Upper lobe of right lung (tissue), 1 donor: Measurements from ENCODE around the gene DRGX. TPM values are rescaled to one million over a fixed set of nuclear protein-coding genes. Genes with fewer than 3 reads are reported as not detected.
A peak's percentile ranks its signal among the peaks of the same experiment; 100 is the strongest.

Source experiments
- ATAC-seq: fragments of 200-7000 bp; cut with Tn5 transposase; one replicate; pipeline ENCODE4 v1.9.1; 2020; ENCODE audit warnings: mild to moderate bottlenecking, moderate library complexity
- DNase-seq: peaks from one replicate; pipeline ENCODE4 v3.0.0-alpha.2; 2020
- H3K27ac ChIP-seq: fragments of 200-600 bp; one replicate; pipeline ENCODE4 v1.8.0; 2022
- H3K27me3 ChIP-seq: fragments of 200-600 bp; one replicate; pipeline ENCODE4 v1.8.0; 2022; ENCODE audit warnings: mild to moderate bottlenecking
- H3K36me3 ChIP-seq: fragments of 200-600 bp; one replicate; pipeline ENCODE4 v1.8.0; 2022
- H3K4me1 ChIP-seq: fragments of 200-600 bp; one replicate; pipeline ENCODE4 v1.8.0; 2022
- H3K4me3 ChIP-seq: fragments of 200-600 bp; one replicate; pipeline ENCODE4 v1.8.0; 2022; ENCODE audit warnings: mild to moderate bottlenecking
- H3K9me3 ChIP-seq: fragments of 200-600 bp; one replicate; pipeline ENCODE4 v1.8.0; 2022
- intact Hi-C: fragments of 100-400 bp; cut with DNase I; formaldehyde crosslinking; loops from one replicate; pipeline ENCODE4 v1.11.0; 2022
- total RNA-seq: library from RNA; stranded (reverse); fragmentation: NEBNext Ultra II Directional; extraction: Animal tissue kit (Norgen Biotek cat#: 25700); gene quantifications from one replicate; pipeline ENCODE4 v1.2.1, GENCODE V29; 2021
- TF ChIP-seq, protein P1 (sequence below): fragments of 200-600 bp; IDR thresholded peaks from one replicate; pipeline ENCODE4 v1.8.0; 2022; ENCODE audit warnings: antibody characterized with exemption
- donor health status: DM: no; HTN: yes; CAD: no; lungs with severe emphysema.

The DRGX gene
- total RNA-seq, 1 donor from 2014 or later, result not detected

DNA sequence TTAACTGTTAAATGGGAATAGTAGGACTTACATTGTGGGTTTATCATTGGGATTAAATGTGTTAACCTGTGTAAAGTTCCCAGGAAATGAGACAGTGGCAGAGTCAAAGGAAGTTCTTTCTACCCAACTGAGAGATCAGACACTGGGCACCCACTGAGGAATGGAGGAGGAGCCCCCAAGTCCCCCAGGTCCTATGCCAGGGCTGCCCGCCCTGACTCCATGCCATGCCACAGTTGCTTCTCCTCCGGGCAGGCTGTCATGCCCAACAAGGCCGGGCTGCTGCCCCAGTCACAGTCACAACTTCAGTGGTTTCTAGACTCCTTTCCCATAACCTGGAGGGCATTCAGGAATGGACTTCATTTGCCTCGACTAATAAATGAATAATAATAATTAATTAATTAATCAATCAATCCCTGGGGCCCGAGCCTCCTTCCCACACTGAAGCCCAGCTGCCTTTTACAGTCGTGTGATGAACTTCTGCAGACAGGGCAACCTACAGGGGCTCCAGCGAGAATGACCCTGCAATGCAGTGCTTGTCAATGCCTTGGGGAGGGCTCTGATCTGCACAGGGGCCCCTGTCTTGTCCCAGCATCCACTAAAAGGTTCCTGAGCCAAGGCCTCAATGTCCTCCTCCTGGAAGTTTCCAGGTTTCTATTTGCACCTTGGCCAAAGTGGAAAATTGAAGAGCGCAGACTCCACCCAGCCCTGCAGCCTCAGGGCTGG is 32.4 kb downstream of the DRGX start:
- peaks cover 25% of the 10 kb centered on the region for H3K4me1 ChIP-seq
- no peak overlapping the region for H3K4me3 ChIP-seq
- ATAC-seq (no peak), DNase-seq (peak; percentile 40)
- H3K27me3 ChIP-seq, result no peaks in the 10 kb centered on the region
- no peaks in the 10 kb centered on the region for H3K36me3 ChIP-seq
- TF ChIP-seq, protein P1, sequence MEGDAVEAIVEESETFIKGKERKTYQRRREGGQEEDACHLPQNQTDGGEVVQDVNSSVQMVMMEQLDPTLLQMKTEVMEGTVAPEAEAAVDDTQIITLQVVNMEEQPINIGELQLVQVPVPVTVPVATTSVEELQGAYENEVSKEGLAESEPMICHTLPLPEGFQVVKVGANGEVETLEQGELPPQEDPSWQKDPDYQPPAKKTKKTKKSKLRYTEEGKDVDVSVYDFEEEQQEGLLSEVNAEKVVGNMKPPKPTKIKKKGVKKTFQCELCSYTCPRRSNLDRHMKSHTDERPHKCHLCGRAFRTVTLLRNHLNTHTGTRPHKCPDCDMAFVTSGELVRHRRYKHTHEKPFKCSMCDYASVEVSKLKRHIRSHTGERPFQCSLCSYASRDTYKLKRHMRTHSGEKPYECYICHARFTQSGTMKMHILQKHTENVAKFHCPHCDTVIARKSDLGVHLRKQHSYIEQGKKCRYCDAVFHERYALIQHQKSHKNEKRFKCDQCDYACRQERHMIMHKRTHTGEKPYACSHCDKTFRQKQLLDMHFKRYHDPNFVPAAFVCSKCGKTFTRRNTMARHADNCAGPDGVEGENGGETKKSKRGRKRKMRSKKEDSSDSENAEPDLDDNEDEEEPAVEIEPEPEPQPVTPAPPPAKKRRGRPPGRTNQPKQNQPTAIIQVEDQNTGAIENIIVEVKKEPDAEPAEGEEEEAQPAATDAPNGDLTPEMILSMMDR, result no peak
- intact Hi-C loops, result no loop called here
- no peaks in the 10 kb centered on the region for H3K9me3 ChIP-seq
- H3K27ac ChIP-seq, result no peak overlapping the region

DNA sequence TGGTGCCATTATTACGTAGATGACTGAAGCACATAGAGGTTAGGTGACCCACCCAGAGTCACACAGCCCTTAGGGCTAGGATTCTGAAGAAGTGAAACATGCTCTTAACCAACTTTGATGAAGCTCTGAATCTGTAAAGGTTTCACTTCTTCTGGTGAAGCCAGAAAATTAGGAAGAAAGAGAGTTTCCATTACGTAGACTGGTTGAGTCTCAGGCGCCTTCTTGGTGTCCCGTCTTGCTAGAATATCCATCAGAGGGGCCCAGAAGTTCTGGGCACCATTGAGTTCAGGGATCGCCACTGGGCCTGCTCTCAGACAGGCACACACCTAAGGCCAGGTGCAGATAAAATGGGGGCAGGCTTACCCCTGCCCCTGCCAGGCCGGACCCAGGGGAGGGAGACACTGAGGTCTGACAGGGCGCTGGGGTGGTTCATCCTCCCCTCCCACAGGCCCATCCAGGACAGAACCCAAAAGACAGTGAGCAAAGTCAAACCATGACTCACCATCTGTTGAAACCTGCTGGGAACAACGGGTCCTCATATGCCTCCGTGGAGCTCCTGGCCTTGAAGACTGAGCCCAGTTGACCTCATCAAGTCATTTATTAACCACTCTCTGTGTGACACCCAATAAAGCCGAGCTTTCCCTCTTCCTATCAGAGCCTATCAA is 33.2 kb downstream of the DRGX start:
- ATAC-seq, result peak; percentile 57
- TF ChIP-seq, protein P1, result no peak
- intact Hi-C loops, result no loop called here
- Histone ChIP-seq H3K27ac (no peak overlapping the region), H3K4me3 (no peak overlapping the region), H3K9me3 (no peaks in the 10 kb centered on the region), H3K27me3 (no peaks in the 10 kb centered on the region), H3K4me1 (peaks cover 25% of the 10 kb centered on the region), H3K36me3 (no peaks in the 10 kb centered on the region)
- DNase-seq, result no peak

DNA sequence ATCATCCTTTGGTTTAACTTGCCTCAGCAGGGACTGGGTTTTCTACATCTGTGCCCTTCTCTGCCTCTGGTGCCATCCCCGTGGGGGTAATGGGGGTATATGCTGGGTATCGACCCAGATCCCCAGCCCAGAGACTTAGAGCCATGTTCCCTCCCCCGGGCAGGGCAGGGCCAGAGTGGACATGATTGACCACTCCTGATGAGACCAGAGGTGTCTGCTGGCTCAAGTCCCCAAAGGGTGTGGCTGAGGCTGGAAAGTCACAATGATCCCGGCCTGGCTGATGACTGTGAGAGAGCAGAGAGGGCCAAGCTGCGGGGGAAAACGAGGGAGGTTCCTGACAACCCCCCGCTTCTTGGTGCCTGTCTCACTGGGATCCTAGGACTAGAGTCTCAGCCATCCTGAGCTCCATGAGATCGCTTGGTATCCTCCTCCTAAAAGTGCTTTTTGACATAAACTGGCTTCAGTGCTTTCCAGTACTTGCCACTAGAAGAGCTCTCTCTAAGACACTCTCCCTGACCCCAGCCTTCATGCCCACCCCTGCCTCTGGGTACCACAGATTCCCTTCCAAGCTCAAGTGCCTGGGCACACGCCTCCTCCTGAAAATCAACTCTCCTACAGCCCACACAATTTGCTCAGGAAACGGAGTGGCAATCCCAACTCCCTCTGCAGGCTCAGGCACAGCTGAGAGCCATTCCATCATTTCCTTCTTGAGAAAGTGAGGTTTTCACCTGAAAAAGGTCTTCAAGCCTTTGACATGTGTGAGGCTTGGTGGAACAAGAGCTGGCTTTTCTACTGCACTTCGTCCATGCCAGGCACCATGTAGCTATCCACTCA is 33.9 kb downstream of the DRGX start:
- no peak for ATAC-seq
- Histone ChIP-seq H3K9me3 (peaks cover 6% of the 10 kb centered on the region), H3K4me1 (peaks cover 22% of the 10 kb centered on the region), H3K36me3 (no peaks in the 10 kb centered on the region), H3K27me3 (no peaks in the 10 kb centered on the region), H3K4me3 (no peak overlapping the region), H3K27ac (no peak overlapping the region)
- DNase-seq, result no peak
- intact Hi-C loops, result no loop called here
- TF ChIP-seq, protein P1, result no peak

DNA sequence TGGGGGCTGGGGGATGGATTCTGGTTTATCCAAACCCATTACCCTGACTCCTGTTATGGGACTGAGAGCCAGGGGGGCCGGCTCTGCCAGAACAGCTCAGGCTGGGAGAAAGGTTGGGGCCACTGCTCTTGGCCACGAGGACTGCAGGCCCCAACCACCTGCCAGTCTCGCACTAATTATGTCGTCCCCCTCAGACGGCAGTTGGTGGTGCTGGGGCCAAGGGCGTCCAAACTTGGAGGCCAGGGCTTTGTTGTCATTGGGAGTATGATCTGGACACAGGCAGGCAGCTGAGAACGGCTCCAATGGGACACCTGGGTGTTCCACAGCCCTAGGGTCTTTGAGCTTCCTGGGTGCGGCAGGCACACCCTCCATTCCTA is 34.7 kb downstream of the DRGX start:
- H3K4me1 ChIP-seq, result peaks cover 22% of the 10 kb centered on the region
- DNase-seq (no peak), ATAC-seq (no peak)
- H3K4me3 ChIP-seq, result no peak overlapping the region
- TF ChIP-seq, protein P1, result no peak
- no peaks in the 10 kb centered on the region for H3K27me3 ChIP-seq
- H3K36me3 ChIP-seq, result no peaks in the 10 kb centered on the region
- intact Hi-C loops, result no loop called here
- peaks cover 6% of the 10 kb centered on the region for H3K9me3 ChIP-seq
- no peak overlapping the region for H3K27ac ChIP-seq

DNA sequence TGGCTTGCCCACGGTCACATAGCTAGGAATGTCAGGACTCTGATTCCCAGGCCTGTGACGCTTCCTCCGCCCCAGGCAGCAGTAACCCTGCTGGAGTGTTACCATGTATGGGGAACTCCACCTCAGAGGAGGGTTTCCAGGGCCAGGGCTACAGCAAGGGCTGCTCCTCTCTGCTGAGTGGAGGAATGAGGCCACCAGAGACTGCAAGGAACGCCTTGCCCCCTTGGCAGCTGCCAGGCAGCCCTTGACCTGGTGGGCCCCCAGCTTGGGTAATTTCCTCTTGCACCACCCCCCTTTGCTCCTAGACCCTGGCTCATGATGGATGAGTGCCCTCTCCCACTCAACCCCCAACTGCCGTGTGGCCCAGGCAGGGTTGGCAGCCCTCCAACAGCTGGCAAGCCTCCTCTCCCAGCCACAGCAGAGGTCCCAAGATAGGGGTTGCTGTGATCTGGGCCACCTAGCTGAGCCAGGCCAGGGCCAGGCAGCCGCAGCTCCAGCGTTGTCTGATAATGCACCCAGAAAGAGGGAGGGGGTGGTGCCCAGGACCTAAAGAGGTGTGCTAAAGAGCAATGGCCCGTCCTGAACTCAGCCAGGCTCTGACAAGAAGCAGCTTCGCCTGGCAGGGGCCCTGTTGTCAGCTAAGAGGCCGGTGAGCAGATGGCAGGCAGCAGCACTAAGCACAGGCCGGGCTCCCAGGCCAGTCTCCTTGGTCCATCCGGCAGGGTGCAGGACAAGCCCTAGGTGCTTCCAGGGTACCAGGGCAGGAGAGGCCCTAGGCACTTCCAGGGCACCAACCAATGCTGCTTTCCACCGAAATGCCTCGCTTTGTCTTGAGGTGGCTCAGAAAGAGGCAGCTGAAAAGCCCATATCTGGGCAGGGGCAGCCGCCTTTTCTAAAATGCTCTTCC is 35.4 kb downstream of the DRGX start:
- Histone ChIP-seq H3K36me3 (no peaks in the 10 kb centered on the region), H3K4me3 (no peak overlapping the region), H3K27ac (no peak overlapping the region), H3K9me3 (peaks cover 6% of the 10 kb centered on the region), H3K27me3 (no peaks in the 10 kb centered on the region), H3K4me1 (peaks cover 22% of the 10 kb centered on the region)
- TF ChIP-seq, protein P1, result no peak
- intact Hi-C loops, result no loop called here
- peak; percentile 66 for ATAC-seq
- peak; percentile 75 for DNase-seq
